Transverse colon (tissue), 4 donors: ENCODE data around the gene NUDCD3. TPM values are rescaled to one million over a fixed set of nuclear protein-coding genes. Genes with fewer than 3 reads are reported as not detected.

Experiments used
- DNase-seq: peaks from one replicate; pipeline ENCODE4 v3.0.0-alpha.2; 2019
- H3K27ac ChIP-seq, 4 donors: fragments of 200-600 bp; sonication (generic); 2 replicates each; pipeline ENCODE4 v1.5.1; 2016 to 2018; ENCODE audit warnings: inconsistent platforms in 4 of 4
- H3K27me3 ChIP-seq: fragments of 200-600 bp; sonication (generic); 2 replicates; pipeline ENCODE4 v1.5.1; 2017; ENCODE audit warnings: inconsistent platforms
- H3K36me3 ChIP-seq, 4 donors: fragments of 200-600 bp; sonication (generic); 2 replicates each; pipeline ENCODE4 v1.5.1; 2017 to 2019; ENCODE audit warnings: inconsistent platforms in 4 of 4
- H3K4me1 ChIP-seq, 4 donors: fragments of 200-600 bp; sonication (generic); 2 replicates each; pipeline ENCODE4 v1.5.1; 2017 to 2020; ENCODE audit warnings: inconsistent platforms in 4 of 4
- H3K4me3 ChIP-seq, 4 donors: fragments of 200-600 bp; sonication (generic); 1 replicate in 1 of 4; 2 replicates in 3 of 4; pipeline versions ENCODE4 v1.5.1 to v1.6.1; 2017 to 2019; ENCODE audit warnings: inconsistent platforms in 4 of 4
- H3K9me3 ChIP-seq, 2 donors: fragments of 200-600 bp; sonication (generic); 2 replicates each; pipeline ENCODE4 v1.5.1; 2017 to 2019; ENCODE audit warnings: inconsistent platforms in 2 of 2
- CTCF ChIP-seq, 5 experiments: fragments of 200-600 bp in 3 of 5; fragments of 450-650 bp in 2 of 5; sonication (generic) in 3 of 5; IDR thresholded peaks; 1 replicate in 2 of 5; 2 replicates in 3 of 5; pipeline ENCODE4 v1.5.1; 2016 to 2017; ENCODE audit warnings: antibody characterized with exemption in 5 of 5, inconsistent platforms in 3 of 5, mild to moderate bottlenecking in 2 of 5, moderate library complexity in 1 of 5
- EP300 ChIP-seq: sonication (generic); formaldehyde crosslinking; IDR thresholded peaks from one replicate; pipeline ENCODE4 v1.6.1; 2017; ENCODE audit warnings: antibody characterized with exemption, low read depth
- POLR2A ChIP-seq: fragments of 450-650 bp; IDR thresholded peaks from one replicate; pipeline ENCODE4 v1.6.1; 2016; ENCODE audit warnings: antibody characterized with exemption, mild to moderate bottlenecking, moderate library complexity
- POLR2AphosphoS5 ChIP-seq, 3 donors: sonication (generic); formaldehyde crosslinking; IDR thresholded peaks; one replicate each; pipeline ENCODE4 v1.6.1; 2016; ENCODE audit warnings: antibody characterized with exemption in 3 of 3
- WGBS, 2 donors: methylation state at CpG; one replicate each; pipeline ENCODE4 v1.1.5; 2018; ENCODE audit warnings: low coverage in 1 of 2; 5-methylcytosine and 5-hydroxymethylcytosine counted together
- in situ Hi-C, 4 donors: fragments of 200-750 bp; cut with MboI; loops; one replicate each; pipeline versions ENCODE4 v1.15.0 to v1.15.1; 2017; ENCODE audit warnings: low sequenced_read_pairs in 3 of 4, low pct_ligation_motif_present in 1 of 4, low pct_unique_long_range_greater_than_20kb in 1 of 4
- intact Hi-C: fragments of 100-400 bp; cut with DNase I; formaldehyde crosslinking; loops from one replicate; pipeline ENCODE4 v1.15.1; 2023; ENCODE audit warnings: low total_unique reads
- total RNA-seq, 4 donors: library from RNA; depleted of rRNA; stranded (reverse); fragments of >200 nt; gene quantifications; one replicate each; pipeline ENCODE4 v1.1.0, GENCODE V29; 2016

NUDCD3 gene
- total RNA-seq, 4 donors from 2014 or later = 31.9 to 76.7 (median 38.6) TPM

GRCh38 chr7:44415510-44415909 lies 74.9 kb downstream of the NUDCD3 start:
- in situ Hi-C loops = no loop called here
- H3K9me3 ChIP-seq = no peaks in the 10 kb centered on the region
- H3K4me3 ChIP-seq = no peak overlapping the region
- intact Hi-C loops = no loop called here
- WGBS, 2 donors = 93% methylated on average over 3 of the region's 3 CpGs; no CpG with 5 or more reads in 1 of the 2 donors
- H3K4me1 ChIP-seq = no peaks in the 10 kb centered on the region
- H3K36me3 ChIP-seq = peaks cover 0 to 12% (median 0%) of the 10 kb centered on the region in 4 donors
- TF ChIP-seq POLR2AphosphoS5 (IDR thresholded peaks at IDR 0.05) (no peak), CTCF (IDR thresholded peaks at IDR 0.05) (no peak), POLR2A (no peak), EP300 (no peak)
- H3K27me3 ChIP-seq = no peaks in the 10 kb centered on the region
- no peak for DNase-seq
- no peak overlapping the region for H3K27ac ChIP-seq

GRCh38 chr7:44415047-44415446 lies 75.4 kb downstream of the NUDCD3 start:
- Histone ChIP-seq H3K27me3 (no peaks in the 10 kb centered on the region), H3K9me3 (peaks cover 0 to 2% of the 10 kb centered on the region in 2 donors), H3K4me3 (no peak overlapping the region), H3K36me3 (peaks cover 0 to 12% (median 0%) of the 10 kb centered on the region in 4 donors), H3K4me1 (no peaks in the 10 kb centered on the region), H3K27ac (no peak overlapping the region)
- no peak for DNase-seq
- intact Hi-C loops = no loop called here
- TF ChIP-seq POLR2A = no peak
- no peak for TF ChIP-seq EP300
- TF ChIP-seq POLR2AphosphoS5 (IDR thresholded peaks at IDR 0.05) = no peak
- no peak for TF ChIP-seq CTCF (IDR thresholded peaks at IDR 0.05)
- WGBS, 2 donors = 60 to 77% methylated on average over 1 of the region's 1 CpG
- in situ Hi-C loops = no loop called here

GRCh38 chr7:44411306-44411705 lies 79.2 kb downstream of the NUDCD3 start:
- intact Hi-C loops (no loop called here), in situ Hi-C loops (no loop called here)
- no peak for DNase-seq
- WGBS, 2 donors = 95 to 100% methylated on average over 2 of the region's 2 CpGs
- Histone ChIP-seq H3K4me3 (no peak overlapping the region), H3K4me1 (peaks cover 0 to 3% (median 0%) of the 10 kb centered on the region in 4 donors), H3K27ac (no peak overlapping the region), H3K36me3 (peaks cover 0 to 7% (median 0%) of the 10 kb centered on the region in 4 donors), H3K27me3 (no peaks in the 10 kb centered on the region), H3K9me3 (peaks cover 0 to 4% of the 10 kb centered on the region in 2 donors)
- TF ChIP-seq CTCF (IDR thresholded peaks at IDR 0.05) (no peak), POLR2AphosphoS5 (IDR thresholded peaks at IDR 0.05) (no peak), EP300 (no peak), POLR2A (no peak)

GRCh38 chr7:44408596-44408995 lies 81.9 kb downstream of the NUDCD3 start:
- peaks cover 0 to 3% (median 0%) of the 10 kb centered on the region in 4 donors for H3K4me1 ChIP-seq
- intact Hi-C loops (loop anchor here (5.0 kb wide), 1 partner anchor 821 kb away; no protein-coding TSS in a partner anchor), in situ Hi-C loops (no loop called here)
- peaks cover 0 to 4% of the 10 kb centered on the region in 2 donors for H3K9me3 ChIP-seq
- no peaks in the 10 kb centered on the region for H3K27me3 ChIP-seq
- WGBS, 2 donors = 88% methylated on average over 3 of the region's 3 CpGs; no CpG with 5 or more reads in 1 of the 2 donors
- TF ChIP-seq POLR2A (no peak), EP300 (no peak), CTCF (IDR thresholded peaks at IDR 0.05) (no peak), POLR2AphosphoS5 (IDR thresholded peaks at IDR 0.05) (no peak)
- no peak overlapping the region for H3K4me3 ChIP-seq
- H3K27ac ChIP-seq = no peak overlapping the region
- peaks cover 0 to 20% (median 4%) of the 10 kb centered on the region in 4 donors for H3K36me3 ChIP-seq
- DNase-seq = no peak
